GM19023 (cell line): ENCODE results near the gene LUC7L2.
"Not testable (repeated sequence)": the region's sequence is repeated elsewhere in the genome, so short reads cannot be mapped to it uniquely, and the experiment has no call there.

Experiments used
- ATAC-seq: cut with Tn5 transposase; IDR thresholded peaks from one replicate; pipeline ENCODE4 v1.9.1; 2021; ENCODE audit warnings: mild to moderate bottlenecking, moderate library complexity; ENCODE audit not compliant: unreplicated experiment

The LUC7L2 gene

DNA sequence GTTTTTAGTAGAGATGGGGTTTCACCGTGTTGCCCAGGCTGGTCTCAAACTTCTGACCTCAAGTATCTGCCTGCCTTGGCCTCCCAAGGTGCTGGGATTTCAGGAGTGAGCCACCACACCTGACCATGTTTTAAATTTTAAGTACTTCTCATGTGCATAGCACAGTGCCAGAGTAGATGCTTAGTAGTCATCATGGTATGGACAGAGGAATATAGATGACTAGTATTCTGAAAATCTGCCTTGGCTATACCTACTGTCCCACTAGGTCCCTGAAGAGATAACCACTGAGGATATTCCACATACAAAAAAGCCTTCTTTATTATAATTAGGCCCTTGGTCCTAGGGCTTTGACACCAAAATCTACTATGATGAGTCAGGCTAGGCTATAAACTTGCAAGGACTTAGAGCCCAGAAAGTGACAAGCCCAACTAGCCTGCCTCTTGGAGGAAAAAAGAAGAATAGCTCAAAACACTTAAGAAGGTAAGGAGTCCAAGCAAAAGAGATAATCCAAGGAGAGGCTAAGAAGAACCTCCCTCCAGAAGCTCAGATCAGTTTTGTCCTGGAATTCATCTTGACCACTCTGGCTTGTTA is 34.0 kb downstream of the LUC7L2 start:
- ATAC-seq: no peak

DNA sequence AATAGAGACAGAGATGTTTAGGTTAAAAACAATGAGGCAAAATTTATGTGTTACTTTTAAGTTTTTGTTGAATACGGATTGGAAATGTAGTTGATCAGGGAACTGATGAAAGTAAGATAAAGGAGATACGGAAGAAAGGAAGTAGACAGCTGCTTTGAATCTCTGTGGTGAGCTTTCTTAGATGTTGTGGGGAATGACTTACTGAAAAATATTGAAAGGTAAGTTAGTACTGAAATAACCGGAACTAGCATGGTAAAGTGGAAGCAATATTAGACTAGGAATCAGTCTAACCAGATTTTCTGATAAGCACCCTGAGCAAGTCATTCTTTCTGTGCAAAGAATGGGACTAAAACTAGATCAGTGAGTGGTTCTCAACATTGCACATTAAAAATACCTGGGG is 34.8 kb downstream of the LUC7L2 start:
- no peak for ATAC-seq

DNA sequence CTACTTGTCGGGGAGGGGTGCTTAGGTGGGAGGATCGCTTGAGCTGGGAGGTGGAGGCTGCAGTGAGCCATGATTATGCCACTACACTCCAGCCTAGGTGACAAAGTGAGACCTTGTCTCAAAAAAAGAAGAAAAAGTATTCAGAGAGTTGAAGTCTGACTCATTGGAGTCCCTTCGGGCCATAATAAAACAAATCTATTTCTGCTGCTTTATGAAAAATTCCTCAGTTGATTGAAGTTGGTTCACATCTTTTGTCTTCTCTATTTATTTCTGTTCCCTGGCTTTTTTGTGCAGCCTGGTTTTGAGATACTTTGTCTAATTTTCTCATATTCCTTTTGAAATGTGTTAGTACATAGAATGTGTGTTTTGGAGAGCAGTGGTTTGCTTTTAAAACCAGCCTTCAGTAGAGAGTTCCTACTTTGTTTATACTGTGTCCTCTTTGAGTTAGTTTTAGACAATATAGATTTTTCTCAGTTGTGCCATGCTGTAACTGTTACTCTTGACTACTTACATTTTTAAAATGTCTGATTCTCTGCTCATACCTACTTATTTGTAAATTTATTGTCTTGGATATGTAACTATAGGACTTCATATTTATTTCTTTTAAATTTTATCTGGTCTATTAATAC is 36.7 kb downstream of the LUC7L2 start:
- no peak for ATAC-seq

DNA sequence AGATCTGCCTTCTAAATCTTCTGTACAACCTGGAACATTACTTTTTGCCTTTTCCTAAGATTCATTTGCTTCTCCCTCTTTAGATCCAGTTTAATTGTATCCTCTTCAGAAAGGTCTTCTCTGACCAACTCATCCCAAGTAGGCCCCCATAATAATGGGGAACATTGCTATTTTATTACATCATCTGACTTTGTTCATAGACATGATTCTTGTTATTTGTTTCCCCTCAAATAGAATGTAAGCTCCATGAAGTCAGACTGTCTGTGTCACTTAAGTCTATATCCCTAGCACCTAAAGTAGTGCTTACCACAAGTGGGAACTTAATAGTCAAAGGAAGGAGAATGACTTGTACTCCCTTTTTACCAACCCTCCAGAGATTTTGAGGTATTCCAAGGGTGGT is 37.5 kb downstream of the LUC7L2 start:
- no peak for ATAC-seq

DNA sequence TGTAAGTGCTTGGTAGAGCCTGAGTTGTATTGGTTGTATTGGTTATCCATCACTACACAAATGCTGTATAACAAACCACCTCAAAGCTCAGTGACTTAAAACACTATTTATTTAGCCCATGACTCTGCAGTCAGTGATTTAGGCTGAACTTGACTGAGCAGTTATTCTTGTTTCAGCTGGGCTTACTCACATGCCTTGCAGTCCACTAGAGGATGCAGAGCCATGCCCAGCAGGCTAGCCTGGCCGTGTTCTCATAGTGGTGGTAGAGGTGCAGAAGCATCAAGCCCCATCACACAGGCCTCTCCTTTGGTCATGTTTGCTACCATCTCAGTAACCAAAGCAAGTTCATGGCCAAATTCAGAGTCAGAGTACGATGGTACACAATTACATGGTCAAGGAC is 43.9 kb downstream of the LUC7L2 start:
- ATAC-seq: no peak

DNA sequence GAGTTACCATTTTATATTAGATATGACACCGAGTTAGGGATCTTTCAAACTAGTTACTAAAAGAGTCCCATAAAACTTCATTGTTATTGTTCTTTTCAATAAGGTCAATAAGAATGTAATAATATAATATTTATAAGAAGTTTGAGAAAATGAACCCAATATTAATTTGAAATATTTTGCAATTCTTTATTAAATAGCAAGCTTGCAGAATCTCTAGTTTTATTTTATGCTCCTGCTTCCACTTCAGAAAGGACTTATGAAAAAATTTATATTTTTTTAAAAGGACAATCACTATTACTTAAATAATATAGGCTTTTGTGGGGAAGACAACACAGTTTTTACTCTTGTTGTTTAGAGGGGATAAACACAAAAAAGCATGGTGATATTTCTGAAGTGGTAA is 47.9 kb downstream of the LUC7L2 start:
- no peak for ATAC-seq

DNA sequence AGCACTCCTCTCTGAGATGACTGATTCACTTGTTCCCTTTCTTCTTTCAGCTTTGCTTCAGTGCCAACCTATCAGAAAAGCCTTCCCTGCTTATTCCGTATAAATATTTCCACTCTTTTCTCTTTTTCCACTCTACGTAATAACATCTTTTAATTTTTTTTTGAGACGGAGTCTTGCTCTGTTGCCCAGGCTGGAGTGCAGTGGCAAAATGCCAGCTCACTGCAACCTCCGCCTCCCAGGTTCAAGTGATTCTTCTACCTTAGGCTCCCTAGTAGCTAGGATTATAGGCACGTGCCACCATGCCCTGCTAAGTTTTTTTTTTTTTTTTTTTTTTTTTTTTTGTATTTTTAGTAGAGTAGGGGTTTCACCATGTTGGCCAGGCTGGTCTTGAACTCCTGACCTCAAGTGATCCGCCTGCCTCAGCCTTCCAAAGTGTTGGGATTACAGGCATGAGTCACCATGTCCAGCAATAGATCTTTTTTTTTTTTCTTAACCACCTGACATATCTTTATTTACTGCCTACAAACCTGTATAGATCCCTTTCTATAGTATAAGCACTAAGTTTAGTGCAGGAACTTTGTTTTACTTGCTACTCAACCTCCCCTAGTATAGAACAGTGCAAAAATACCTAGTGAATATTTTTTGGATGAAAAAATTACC is 55.2 kb downstream of the LUC7L2 start:
- not testable (repeated sequence) for ATAC-seq

DNA sequence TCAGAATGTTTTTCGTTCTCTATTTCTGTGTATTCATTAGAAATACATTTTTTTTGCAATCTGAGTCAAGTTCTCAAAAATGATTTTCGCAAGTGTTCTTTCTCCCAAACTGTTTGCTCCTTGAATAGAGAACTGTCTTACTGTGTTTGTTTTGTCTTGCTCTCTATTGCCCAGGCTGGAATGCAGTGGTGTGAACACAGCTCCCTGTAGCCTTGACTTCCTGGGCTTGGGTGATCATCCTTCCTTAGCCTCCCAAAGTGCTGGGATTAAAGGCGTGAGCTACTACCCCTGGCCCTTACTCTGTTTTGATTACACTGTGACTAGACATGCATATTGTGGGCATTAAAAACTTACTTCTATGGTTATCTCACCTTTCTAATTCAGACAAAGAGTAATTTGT is 56.7 kb downstream of the LUC7L2 start:
- no peak for ATAC-seq

DNA sequence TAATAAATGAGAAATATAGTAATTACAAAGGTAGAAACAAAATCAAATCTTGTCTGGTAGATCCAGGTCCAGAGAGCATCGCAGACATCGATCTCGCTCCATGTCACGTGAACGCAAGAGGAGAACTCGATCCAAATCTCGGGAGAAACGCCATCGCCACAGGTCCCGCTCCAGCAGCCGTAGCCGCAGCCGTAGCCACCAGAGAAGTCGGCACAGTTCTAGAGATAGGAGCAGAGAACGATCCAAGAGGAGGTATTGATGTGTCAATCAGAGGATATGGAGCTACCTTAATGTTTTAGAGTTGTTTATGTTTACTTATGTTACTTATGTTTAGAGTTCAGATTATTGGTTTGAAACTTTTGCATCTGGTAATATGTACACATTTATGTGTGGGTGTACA is 57.8 kb downstream of the LUC7L2 start:
- no peak for ATAC-seq

DNA sequence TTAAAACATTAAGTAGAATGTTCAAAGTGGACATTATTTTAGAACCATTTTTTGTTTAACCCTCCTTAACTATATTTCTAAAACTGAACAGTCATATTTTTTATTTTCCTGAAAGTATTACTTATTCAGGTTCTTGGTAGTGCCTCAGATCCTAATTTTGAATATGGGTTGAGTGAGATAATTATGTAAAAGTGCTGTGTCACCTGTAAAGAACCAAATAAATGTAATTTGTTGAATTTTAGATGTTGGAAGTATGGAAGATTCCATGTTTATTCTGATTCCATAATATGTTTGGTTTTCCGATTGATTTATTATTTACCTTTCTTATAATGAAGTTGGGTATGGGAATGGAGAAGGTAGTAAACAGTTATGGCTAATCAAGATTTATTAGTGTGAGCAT is 61.4 kb downstream of the LUC7L2 start:
- ATAC-seq: no peak

DNA sequence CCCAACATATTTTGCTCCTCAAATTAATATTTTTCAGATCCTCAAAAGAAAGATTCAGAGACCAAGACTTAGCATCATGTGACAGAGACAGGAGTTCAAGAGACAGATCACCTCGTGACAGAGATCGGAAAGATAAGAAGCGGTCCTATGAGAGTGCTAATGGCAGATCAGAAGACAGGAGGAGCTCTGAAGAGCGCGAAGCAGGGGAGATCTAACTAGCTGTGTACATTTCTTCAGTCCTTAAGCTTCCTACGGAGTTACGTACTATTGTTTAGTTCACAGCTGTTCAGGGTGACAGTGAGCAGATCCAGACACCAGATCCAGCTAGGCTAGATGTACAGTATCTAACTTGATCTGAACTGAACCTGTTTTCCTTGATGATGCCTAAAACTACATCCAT is 62.4 kb downstream of the LUC7L2 start:
- ATAC-seq: no peak

DNA sequence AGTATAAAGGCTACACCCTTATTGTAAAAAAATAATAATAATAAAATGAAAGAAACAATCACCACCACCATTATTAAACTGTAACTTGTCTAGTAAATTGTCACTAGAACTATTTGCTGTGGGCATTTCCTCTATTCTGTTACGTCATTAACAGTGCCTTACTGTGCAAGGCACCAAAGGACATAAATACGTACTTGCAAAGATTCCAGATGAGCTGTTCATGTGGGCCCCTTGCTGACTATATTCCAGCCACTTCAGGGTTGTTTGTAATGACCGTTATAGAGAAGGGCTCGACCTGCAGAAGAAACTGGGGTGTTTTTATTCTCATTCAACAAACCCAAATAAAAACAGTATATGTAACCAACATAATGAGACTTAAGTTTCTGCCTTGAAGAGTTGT is 63.4 kb downstream of the LUC7L2 start:
- no peak for ATAC-seq

DNA sequence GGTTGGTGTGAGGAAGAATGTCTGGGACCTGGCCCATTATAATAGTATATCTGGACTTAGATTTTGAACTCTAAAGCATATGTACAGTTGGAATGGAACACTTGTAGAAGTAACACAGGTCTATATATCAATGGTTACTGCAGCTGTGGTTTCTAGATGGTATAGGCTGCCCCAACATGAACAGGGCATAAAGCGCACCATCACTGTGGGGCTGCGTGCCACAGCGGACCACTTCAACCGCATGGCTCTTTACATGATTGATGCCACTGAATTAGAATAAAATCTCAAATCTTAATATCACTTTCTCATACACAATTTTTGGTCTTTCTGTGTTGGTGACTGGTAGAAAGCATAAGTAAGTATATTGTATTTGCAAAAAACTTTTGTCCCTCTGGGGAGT is 64.3 kb downstream of the LUC7L2 start:
- no peak for ATAC-seq

DNA sequence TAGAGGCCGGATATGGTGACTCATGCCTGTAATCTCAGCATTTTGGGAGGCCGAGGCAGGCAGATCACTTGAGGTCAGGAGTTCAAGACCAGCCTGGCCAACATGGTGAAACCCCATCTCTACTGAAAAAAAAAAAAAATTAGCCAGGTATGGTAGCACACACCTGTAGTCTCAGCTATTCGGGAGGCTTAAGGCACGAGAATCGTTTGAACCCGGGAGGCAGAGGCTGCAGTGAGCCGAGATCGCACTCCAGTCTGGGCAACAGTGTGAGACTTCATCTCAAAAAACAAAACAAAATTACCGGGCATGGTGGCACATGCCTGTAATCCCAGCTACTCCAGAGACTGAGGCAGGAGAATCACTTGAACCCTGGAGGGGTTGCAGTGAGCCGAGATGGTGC is 66.0 kb downstream of the LUC7L2 start:
- ATAC-seq: not testable (repeated sequence)

DNA sequence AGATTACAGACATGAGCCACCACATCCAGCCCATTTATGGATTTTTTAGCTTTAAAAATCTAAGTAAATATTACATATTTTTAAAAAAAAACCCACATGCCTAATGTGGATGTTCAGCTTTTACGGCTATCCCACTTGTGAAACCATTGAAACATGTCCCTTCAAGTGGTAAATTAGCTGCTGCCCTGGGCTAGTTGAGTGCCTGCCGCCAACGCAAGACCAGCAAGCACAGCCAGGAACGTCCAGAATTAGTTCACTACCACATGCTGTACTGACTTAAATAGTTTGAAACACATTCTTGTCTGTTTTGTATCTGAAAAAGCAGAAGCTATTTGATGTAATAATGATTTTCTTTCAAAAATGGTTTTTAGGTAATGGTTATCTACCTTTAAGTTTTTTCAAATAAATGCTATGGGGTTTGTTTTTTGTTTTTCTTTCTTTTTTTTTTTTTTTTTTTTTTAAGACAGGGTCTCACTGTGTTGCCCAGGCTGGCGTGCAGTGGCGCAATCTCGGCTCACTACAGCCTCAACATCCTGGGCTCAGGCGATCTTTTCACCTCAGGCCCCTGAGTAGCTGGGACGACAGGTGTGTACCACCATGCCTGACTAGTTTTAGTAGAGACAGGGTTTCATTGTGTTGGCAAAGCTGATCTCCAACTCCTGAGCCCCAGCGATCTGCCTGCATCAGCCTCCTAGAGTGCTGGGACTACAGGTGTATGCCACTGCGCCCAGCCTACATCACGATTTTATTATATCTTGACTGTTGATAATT is 66.7 kb downstream of the LUC7L2 start:
- ATAC-seq: no peak

DNA sequence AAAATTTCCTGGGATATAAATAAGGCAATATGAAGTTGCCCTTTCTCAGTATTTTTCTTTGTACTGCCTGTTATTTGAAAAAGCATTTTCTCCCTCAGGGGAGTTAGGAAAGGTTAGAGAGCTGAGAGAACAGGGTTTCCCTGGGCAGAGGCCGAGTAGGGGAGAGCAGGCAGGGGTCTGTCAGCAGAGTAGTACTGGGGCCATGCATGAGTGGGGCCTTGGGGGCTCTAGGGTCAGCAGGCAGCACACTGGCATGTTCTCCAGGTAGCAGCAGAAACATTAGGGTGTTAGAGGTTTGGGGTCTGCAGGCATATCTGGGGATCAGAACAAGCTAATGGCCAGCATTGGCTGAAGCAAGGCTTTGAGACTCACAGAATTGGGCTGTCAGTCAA is 67.3 kb downstream of the LUC7L2 start:
- ATAC-seq: no peak

DNA sequence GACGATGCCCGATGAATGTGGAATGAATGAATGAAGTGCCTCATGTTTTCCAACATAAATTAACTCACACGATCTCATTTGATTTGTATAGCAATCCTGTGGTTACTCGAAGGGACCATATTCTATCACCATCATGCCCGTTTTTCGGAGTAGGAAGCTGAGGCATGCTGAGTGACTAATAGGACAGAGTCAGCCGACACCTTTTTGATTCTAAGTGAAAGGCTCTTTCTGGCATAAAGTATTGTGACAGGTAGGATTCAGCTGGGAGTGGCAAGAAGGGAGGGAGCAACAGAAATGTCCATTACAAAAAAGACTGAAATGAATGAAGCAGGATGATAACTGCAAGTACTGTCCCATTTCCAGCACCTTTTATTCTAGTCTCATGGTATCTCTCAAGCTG is 68.1 kb downstream of the LUC7L2 start:
- no peak for ATAC-seq

DNA sequence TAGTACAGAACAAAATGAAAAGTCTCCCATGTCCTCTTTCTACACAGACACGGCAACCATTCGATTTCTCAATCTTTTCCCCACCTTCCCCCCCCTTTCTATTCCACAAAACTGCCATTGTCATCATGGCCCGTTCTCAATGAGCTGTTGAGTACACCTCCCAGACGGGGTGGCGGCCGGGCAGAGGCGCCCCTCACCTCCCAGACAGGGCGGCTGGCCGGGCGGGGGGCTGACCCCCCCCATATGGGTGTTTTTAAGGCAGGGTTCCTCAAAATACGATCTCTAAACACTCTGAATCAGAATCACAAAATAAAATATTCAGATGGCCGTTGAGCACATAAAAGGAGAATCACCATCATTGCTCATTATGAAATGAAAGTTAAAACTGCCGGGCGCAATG is 70.0 kb downstream of the LUC7L2 start:
- not testable (repeated sequence) for ATAC-seq

DNA sequence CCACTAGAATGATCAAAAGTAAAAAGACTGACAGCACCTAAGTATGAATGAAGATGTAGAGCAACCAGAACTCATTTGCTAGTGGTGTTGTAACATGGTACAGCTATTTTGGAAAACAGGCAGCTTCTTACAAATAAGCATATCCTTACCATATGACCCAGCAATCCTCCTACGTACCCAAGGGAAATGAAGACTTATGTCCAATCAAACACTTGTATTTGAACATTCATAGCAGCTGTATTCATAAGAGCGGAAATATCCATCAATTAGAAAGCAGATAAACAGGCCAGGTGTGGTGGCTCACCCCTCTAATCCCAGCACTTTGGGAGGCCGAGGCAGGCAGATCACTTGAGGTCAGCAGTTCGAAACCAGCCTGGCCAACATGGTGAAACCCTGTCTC is 70.7 kb downstream of the LUC7L2 start:
- ATAC-seq: no peak

DNA sequence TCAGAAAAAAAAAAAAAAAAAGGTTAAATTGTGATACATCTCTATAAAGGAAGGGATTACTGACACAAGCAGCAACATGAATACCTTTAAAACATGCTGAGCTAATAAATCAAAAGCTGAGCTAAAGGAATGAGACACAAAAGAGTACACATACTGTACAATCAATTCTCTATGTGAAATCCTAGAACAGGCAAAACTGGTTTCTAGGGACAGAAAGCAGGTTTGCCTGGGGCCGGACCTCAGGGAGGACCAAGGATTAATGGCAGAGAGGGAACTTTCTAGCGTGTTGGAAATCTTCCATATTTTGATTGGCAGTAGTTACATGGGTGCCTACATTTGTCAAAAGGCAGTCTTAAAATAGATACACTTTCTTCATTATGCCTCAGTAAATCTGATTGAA is 71.3 kb downstream of the LUC7L2 start:
- no peak for ATAC-seq

DNA sequence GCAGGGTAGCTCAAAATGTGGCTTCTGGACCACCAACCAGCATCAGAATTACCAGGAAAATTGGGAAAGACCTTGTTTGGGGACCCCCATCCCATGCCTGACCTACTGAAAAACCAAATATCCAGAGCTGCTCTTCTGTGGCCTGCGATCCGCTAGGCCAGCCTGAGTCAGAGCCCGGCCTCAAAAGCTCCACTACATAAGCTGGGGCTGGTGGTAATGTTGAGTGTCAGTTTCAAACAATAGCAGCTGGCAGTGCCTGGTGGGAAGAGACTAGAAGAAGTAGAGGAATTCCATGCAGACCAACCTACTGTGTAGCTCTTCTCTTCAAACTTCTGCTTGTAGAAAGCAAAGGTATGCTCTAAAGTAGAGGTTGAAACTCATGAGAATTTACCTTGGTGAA is 71.8 kb downstream of the LUC7L2 start:
- ATAC-seq: no peak

DNA sequence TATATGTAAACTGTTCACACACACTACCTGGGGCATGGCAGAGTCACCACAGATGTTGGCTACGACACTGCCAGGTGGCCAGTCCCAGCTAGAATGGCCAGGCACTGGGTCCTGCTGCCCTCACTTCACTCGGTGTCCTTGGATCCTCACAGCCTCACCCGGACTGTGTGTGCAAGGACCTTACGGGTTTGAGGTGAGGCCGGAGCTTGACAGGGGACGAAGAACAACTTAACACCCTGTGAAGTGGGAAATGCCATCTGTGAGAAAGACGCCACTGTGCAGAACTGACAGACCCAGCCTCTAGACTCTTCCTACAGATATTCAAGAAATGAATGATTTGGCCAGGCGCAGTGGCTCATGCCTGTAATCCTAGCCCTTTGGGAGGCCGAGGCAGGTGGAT is 77.1 kb downstream of the LUC7L2 start:
- no peak for ATAC-seq
